PC-9 (cell line): ENCODE results near the gene DNASE1L1.

Source experiments
- EZH2 ChIP-seq: fragments of 200-600 bp; sonication (generic); IDR thresholded peaks from 2 replicates; pipeline ENCODE4 v1.8.0; 2017; ENCODE audit warnings: antibody characterized with exemption, low read depth
- TF ChIP-seq, protein P1 (sequence below): fragments of 200-600 bp; sonication (generic); conservative IDR thresholded peaks from 2 replicates; pipeline ENCODE4 v1.6.1; 2017; ENCODE audit warnings: mixed run types, antibody characterized with exemption, mild to moderate bottlenecking, moderate library complexity

DNA sequence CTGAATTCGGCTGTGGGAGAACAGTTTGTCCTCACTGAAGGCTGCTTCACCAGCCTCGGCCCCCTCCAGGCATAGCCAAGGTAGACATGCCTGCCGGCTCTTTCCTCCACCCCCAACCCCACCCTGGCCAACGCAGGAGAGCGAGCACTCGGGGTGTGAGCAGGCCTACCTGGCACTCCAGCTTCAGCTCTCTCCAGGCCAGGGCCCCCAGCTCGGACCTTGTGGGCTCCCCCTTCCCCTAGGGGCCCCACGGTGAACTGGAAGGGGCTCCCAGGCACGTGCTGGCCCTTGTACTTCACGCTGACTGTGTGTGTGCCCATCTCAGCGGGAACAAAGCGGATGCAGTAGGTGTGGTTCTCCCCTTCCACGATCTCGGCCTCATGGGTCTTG lies 57.0 kb downstream of the DNASE1L1 start:
- TF ChIP-seq, protein P1, sequence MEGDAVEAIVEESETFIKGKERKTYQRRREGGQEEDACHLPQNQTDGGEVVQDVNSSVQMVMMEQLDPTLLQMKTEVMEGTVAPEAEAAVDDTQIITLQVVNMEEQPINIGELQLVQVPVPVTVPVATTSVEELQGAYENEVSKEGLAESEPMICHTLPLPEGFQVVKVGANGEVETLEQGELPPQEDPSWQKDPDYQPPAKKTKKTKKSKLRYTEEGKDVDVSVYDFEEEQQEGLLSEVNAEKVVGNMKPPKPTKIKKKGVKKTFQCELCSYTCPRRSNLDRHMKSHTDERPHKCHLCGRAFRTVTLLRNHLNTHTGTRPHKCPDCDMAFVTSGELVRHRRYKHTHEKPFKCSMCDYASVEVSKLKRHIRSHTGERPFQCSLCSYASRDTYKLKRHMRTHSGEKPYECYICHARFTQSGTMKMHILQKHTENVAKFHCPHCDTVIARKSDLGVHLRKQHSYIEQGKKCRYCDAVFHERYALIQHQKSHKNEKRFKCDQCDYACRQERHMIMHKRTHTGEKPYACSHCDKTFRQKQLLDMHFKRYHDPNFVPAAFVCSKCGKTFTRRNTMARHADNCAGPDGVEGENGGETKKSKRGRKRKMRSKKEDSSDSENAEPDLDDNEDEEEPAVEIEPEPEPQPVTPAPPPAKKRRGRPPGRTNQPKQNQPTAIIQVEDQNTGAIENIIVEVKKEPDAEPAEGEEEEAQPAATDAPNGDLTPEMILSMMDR, result no peak
- TF ChIP-seq EZH2, result no peak
